ENCODE measurements around the gene COPZ1.

DNA sequence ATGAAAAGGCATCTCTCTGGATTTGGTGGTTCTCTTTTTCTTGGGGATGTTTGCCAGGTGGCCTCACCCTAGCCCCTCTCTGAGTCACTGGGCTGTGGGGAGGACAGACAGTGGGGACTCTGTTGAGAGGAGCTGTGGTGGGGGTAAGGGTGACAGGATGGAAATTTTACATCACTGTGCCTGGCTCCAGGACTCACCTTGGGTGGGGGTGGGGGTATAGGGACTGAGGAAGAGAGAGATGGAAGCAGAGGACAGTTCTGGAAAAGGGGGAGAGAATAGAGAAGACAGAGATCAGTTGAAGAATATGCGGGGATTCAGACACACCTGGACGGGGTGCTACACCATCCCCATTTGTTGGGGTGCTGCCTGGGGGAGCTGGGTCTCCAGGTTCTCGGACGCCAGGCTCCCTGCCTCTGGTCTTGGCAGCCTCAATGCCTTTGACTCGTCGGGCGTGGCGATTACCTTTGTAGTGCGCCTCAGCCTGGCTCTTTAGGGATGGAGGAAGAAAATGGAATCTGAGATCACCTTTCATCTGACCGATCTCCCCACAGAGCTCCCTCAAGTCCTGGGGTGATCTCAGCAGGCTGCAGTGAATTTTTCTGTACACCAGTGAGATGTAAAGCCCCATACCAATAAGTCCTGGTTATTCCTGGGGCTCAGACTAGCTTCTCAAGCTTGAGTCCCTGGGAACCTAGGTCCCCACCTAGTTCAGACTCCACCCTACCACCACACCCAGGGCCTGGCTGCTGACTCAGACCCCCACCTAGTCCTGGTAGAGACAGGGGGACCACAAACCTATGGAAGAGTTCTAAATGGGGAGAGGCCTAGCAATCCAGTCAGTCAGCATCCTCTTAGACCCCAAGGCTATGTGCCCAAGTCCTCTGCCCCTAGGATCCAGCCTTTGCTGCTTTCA, 49.0 kb downstream of the COPZ1 start:
- no peak for TF ChIP-seq MAFF (IDR thresholded peaks at IDR 0.05; ENCODE audit: low read length)
- TF ChIP-seq TCF7 (IDR thresholded peaks at IDR 0.05; ENCODE audit: borderline replicate concordance): no peak
- TF ChIP-seq ZBTB26 (CRISPR knock-in tag; IDR thresholded peaks at IDR 0.05): no peak
- no peak for TF ChIP-seq MCM5 (IDR thresholded peaks at IDR 0.05; ENCODE audit: low read depth)
- TF ChIP-seq NELFE (IDR thresholded peaks at IDR 0.05; ENCODE audit: insufficient read depth, insufficient read length): no peak
- no peak for TF ChIP-seq SRSF7 (optimal IDR thresholded peaks at IDR 0.05; ENCODE audit: low read depth, low read length)
- TF ChIP-seq, protein P1, sequence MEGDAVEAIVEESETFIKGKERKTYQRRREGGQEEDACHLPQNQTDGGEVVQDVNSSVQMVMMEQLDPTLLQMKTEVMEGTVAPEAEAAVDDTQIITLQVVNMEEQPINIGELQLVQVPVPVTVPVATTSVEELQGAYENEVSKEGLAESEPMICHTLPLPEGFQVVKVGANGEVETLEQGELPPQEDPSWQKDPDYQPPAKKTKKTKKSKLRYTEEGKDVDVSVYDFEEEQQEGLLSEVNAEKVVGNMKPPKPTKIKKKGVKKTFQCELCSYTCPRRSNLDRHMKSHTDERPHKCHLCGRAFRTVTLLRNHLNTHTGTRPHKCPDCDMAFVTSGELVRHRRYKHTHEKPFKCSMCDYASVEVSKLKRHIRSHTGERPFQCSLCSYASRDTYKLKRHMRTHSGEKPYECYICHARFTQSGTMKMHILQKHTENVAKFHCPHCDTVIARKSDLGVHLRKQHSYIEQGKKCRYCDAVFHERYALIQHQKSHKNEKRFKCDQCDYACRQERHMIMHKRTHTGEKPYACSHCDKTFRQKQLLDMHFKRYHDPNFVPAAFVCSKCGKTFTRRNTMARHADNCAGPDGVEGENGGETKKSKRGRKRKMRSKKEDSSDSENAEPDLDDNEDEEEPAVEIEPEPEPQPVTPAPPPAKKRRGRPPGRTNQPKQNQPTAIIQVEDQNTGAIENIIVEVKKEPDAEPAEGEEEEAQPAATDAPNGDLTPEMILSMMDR (IDR thresholded peaks at IDR 0.05 in 2 of 3, conservative IDR thresholded peaks at IDR 0.05 in 1 of 3; ENCODE audit: insufficient read depth in 2 of 3, low read depth in 1 of 3, low read length in 3 of 3): no peak
- TF ChIP-seq, protein P2, sequence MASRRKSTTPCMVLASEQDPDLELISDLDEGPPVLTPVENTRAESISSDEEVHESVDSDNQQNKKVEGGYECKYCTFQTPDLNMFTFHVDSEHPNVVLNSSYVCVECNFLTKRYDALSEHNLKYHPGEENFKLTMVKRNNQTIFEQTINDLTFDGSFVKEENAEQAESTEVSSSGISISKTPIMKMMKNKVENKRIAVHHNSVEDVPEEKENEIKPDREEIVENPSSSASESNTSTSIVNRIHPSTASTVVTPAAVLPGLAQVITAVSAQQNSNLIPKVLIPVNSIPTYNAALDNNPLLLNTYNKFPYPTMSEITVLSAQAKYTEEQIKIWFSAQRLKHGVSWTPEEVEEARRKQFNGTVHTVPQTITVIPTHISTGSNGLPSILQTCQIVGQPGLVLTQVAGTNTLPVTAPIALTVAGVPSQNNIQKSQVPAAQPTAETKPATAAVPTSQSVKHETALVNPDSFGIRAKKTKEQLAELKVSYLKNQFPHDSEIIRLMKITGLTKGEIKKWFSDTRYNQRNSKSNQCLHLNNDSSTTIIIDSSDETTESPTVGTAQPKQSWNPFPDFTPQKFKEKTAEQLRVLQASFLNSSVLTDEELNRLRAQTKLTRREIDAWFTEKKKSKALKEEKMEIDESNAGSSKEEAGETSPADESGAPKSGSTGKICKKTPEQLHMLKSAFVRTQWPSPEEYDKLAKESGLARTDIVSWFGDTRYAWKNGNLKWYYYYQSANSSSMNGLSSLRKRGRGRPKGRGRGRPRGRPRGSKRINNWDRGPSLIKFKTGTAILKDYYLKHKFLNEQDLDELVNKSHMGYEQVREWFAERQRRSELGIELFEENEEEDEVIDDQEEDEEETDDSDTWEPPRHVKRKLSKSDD (conservative IDR thresholded peaks at IDR 0.05; ENCODE audit: low read length): no peak
- TF ChIP-seq, protein P3, sequence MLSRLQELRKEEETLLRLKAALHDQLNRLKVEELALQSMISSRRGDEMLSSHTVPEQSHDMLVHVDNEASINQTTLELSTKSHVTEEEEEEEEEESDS (CRISPR knock-in tag; IDR thresholded peaks at IDR 0.05): no peak
- TF ChIP-seq PML (IDR thresholded peaks at IDR 0.05; ENCODE audit: low read length): no peak
- no peak for TF ChIP-seq ZBTB33 (CRISPR knock-in tag; IDR thresholded peaks at IDR 0.05)
- no peak for TF ChIP-seq ZNF699 (CRISPR knock-in tag; IDR thresholded peaks at IDR 0.05; ENCODE audit: insufficient replicate concordance)
- TF ChIP-seq TEAD2 (tag; IDR thresholded peaks at IDR 0.05): no peak
